GM19240 (cell line): Measurements from ENCODE around the gene ZNF346.

Source experiments
- DNase-seq: peaks from one replicate; pipeline ENCODE4 v3.0.0; 2011; ENCODE audit warnings: low spot score; ENCODE audit not compliant: insufficient read length

Gene ZNF346

GRCh38 chr5:177116631-177117373, 94.3 kb downstream of the ZNF346 start:
- DNase-seq: peak; percentile 61

GRCh38 chr5:177117441-177118045, 95.0 kb downstream of the ZNF346 start:
- DNase-seq: no peak

- DNase-seq: no peak
Measured at GRCh38 chr5:177122566-177122965, 100.1 kb downstream of the ZNF346 start.

- no peak for DNase-seq
Measured at GRCh38 chr5:177123789-177124485, 101.4 kb downstream of the ZNF346 start.

- no peak for DNase-seq
Measured at GRCh38 chr5:177124486-177124991, 102.0 kb downstream of the ZNF346 start.

GRCh38 chr5:177126771-177127170, 104.3 kb downstream of the ZNF346 start:
- DNase-seq: no peak

- DNase-seq: no peak
Measured at GRCh38 chr5:177128551-177128981, 106.1 kb downstream of the ZNF346 start.

GRCh38 chr5:177130211-177131018, 107.9 kb downstream of the ZNF346 start:
- no peak for DNase-seq
